ENCODE data around the gene HECA.

GRCh38 chr6:139112146-139112545 lies 22.7 kb upstream of the HECA start:
- TF ChIP-seq YY1 (IDR thresholded peaks at IDR 0.05; ENCODE audit: insufficient read depth, insufficient read length) (no peak), ZNF274 (IDR thresholded peaks at IDR 0.05; ENCODE audit: low read depth, low read length) (no peak)

Data from NT2/D1 (cell line).